NCI-H345 treated with DMSO at 0.1 percent for 48 hours (cell line): Measurements from ENCODE around the gene MMAA.
A peak's percentile ranks its signal among the peaks of the same experiment; 100 is the strongest.

Experiments
- DNase-seq: peaks from one replicate; lab custom pipeline; 2025; ENCODE audit not compliant: unreplicated experiment; lab: John Stamatoyannopoulos, UW

The MMAA gene

GRCh38 chr4:145703850-145704497, 84.8 kb downstream of the MMAA start:
- DNase-seq, result no peak

- peak; percentile 60 for DNase-seq
Measured at GRCh38 chr4:145709336-145709735, 90.2 kb downstream of the MMAA start.
